HG03520 (cell line): ENCODE measurements around the gene SCAMP4.
"Not testable (repeated sequence)": the region's sequence is repeated elsewhere in the genome, so short reads cannot be mapped to it uniquely, and the experiment has no call there.

Experiments used
- ATAC-seq: cut with Tn5 transposase; IDR thresholded peaks from one replicate; pipeline ENCODE4 v1.9.1; 2021; ENCODE audit warnings: mild to moderate bottlenecking, moderate library complexity; ENCODE audit not compliant: unreplicated experiment

The SCAMP4 gene

GRCh38 chr19:1882089-1882785 is 23.0 kb upstream of the SCAMP4 start:
- no peak for ATAC-seq

DNA sequence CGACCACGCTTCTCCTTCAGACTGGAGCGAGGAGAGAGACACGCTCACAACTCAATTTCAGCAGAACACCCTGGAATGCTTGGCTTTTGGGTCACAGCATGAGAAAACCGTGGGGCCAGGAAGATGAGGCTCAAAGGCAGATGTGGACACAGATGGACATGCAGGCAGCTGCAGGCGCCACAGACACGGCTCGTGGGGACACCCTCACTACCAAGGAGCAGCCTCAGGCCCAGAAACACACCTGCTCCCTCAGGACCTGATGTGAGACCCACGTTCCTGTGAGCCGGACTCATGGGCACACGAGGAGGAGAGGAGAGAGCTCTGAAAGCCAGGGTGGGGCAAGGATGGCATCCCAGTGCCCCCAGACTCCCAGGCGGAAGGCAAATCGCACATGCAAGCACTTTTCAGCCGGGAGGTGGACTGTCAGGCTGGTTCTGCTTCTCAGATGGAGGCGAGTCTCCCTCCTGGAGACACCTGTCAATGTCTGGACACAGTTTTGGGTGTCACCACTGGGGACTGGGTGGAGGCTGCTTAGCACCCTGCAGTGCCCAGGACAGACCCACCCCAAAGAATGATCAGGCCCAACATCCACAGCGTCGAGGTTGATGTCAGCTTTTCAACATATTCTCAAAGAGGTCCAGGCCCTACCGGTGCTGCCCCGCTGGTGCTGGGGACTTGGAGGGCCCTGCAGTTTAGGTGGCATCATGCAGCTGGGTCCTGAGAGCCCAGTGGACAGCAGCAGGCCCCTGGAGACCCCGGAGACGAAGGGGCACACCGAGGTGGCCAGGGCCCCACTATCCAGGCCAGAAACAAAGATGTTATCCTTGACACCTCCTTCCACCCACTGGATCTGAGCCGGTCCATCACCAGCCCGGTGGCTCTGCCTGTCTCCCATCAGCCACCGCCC is 22.2 kb upstream of the SCAMP4 start:
- no peak for ATAC-seq

DNA sequence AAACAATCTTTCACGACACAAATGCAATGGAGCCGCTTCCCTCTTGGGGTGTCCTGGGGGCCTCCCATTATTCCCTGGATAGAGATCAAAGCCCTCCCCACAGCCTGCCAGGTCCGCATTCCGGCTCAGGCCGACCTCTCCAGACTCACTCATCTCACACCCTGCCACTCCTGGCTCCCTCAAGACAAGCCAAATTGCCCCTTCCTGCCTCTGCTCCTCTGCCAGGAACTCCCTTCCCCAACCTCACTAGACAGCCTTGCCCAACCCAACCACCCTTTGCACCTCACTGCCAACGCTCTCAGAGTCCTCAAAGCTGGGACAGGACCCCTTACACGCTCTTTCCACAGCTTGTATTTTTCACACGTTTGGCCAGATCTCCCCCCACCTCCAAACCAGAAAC is 21.4 kb upstream of the SCAMP4 start:
- no peak for ATAC-seq

DNA sequence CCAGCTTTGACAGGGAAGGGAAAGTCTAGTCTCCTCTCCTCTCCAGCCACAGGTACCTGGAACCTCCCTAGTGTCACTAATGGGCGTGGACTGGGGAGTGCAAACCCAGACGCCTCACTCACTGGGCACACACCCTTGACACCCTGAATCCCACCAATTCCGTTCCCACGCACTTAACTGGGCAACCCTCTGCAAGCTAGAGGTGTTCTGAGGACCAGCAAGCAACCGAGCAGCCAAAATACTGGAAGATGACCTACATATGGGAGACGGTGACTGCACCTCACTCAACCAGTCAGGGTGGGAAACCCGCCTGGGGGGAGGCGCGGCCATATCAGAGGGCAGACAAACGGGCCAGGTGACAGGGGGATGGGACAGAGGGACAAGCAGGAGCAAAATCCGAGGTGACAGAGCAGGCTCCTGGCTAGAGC is 20.9 kb upstream of the SCAMP4 start:
- ATAC-seq: no peak

DNA sequence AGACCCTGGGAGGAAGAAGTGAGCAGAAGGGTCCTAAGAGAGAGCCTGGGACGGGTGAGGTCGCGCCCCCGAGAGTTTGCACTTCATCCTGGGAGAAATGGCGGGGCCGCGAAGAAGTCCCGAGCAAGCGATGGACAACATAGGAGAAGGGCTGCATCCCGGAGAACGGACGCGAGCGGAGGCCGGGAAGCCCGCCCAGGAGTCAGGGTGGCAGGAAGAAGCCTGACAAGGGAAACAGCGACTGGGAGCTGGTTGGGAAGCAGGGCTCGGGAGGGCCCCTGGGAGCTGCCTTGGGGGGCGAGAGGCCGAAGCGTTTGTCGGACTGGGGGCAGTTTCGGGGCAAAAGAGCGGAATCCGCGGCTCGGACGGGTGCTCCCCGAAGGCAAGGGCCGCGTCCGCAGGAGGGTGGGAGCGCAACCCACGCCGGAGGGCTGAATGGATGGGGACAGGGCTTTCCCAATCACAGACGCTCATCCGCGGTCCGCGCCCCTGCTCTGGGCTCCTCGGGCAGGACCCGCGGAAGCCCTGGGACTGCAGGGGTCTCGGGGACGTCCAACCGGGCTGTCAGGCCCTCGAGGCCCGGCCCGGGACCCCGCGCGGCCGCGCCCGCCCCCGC is 20.4 kb upstream of the SCAMP4 start:
- ATAC-seq: peak; percentile 21

DNA sequence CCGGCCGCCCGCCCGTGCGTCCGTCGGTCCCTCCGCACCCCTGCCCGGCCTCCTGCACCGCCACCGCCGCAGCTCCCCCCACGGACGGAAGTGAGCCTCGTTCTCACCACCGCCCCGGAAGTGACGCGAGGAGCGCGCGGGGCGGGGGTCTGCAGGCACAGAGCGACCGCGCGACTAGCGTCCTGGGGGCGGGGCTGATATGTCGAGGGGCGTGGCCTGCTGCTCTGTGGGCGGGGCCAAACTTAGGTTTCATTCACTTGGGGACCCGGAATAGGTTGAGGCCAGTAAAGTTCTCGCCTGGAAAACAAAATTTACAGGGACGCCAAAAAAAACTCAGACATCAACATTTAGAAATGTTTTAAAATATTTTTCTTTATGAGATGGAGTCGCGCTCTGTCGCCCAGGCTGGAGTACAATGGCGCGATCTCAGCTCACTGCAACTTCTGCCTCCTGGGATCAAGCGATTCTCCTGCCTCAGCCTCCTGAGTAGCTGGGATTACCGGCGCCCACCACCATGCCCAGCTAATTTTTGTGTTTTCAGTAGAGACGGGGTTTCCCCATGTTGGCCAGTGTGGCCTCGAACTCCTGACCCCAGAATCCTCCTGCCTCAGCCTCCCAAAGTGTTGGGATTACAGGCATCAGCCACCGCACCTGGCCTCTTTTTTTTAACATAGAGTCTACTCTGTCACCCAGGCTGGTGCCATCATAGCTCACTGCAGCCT is 19.6 kb upstream of the SCAMP4 start, which contains the start of gene ABHD17A:
ABHD17A (minus strand) TSS at position 99 of the 722 bp plus-strand sequence. CDS start 3,930 bp downstream, outside the sequence.
- ATAC-seq: peak; percentile 68

- not testable (repeated sequence) for ATAC-seq
These were observed 18.8 kb upstream of the SCAMP4 start for GRCh38 chr19:1886360-1886759.

DNA sequence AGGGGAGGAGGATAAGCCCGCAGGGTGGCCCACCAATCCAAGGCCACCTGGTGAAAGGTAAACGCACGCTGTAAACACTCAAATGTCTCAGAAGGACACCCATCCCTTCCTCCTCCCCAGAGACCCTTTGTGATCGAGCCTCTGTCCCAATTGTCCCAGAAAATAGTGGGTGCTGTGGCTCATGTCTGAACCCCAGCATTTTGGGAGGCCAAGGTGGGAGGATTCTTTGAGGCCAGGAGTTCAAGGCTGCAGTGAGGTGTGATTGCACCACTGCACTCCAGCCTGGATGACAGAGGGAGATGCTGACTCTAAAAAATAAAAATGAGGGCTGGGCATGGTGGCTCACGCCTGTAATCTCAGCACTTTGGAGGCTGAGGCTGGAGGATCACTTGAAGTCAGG is 16.8 kb upstream of the SCAMP4 start:
- ATAC-seq: no peak

DNA sequence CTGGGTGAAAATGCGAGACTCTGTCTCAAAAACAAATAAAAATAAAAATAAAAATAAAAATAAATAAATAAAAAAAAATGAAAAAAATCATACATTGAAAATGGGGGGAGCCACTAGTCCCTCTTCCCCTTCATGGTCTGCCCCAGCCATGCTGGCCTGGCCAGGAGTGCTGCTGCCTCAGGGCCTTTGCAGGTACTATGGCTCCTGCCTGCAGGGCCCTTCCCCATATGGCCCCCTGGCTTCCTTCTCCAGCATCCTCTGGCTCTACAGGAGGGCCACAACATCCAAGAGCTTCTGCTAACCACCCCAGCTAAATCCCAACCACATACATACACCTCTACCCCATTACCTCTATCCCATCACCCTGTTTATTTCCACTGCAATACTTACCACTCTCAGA is 15.3 kb upstream of the SCAMP4 start:
- no peak for ATAC-seq

DNA sequence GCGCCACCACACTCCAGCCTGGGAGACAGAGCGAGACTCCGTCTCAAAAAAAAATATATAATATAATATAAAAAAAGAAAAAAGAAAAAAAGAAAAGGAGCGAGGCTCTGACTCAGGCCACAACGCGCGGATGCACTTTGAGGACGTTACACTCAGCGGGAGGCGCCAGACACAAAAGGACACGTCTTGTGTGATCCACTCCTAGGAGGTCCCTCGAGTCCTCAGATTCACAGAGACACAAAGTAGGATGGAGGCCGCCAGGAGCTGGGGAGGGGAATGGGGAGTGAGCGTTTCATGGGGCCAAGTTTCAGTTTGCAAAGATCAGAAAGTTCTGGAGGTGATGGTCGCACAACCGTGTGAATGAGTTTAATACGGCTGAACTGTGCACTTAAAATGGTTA is 11.4 kb upstream of the SCAMP4 start:
- no peak for ATAC-seq

DNA sequence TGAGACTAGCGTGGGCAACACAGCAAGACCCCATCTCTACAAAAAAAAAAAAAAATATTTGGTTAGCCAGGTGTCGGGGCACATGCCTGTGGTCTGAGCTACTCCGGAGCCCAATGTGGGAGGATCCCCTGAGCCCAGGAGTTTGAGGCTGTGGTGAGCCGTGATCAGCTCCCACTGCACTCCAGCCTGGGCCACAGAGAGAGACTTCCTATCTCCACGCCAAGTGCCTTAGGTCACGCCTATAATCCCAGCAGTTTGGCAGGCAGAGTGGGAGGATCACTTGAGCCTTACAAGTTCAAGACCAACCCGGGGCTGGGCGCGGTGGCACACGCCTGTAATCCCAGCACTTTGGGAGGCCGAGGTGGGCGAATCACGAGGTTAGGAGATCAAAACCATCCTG is 8.7 kb upstream of the SCAMP4 start:
- no peak for ATAC-seq

GRCh38 chr19:1901940-1902404 is 3.2 kb upstream of the SCAMP4 start:
- ATAC-seq: no peak

DNA sequence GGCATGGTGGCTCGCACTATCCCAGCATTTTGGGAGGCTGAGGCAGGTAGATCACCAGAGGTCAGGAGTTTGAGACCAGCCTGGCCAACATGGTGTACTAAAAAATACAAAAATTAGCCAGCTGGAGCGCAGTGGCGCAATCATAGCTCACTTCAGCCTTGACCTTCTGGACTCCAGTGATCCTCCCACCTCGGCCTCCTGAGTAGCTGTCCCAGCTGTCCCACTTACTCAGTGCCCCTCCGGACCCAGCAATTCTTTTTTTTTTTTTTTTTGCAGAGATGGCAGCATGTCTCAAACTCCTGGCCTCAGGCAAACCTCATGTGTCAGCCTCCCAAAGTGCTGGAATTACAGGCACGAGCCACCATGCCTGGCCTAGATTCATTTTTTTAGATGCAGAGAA is 2.3 kb upstream of the SCAMP4 start:
- no peak for ATAC-seq

DNA sequence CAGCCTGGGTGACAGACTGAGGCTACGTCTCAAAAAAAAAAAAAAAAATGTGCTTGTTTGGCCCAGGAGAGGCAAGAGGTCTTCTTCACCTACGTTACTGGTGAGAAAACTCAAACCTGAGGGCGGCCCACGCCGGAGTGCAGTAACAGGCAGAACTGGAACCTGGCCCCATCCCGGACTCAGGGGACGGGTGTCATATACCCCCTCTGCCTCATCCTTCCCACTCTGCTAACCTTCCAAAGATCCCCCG is 414 bp upstream of the SCAMP4 start:
- no peak for ATAC-seq

DNA sequence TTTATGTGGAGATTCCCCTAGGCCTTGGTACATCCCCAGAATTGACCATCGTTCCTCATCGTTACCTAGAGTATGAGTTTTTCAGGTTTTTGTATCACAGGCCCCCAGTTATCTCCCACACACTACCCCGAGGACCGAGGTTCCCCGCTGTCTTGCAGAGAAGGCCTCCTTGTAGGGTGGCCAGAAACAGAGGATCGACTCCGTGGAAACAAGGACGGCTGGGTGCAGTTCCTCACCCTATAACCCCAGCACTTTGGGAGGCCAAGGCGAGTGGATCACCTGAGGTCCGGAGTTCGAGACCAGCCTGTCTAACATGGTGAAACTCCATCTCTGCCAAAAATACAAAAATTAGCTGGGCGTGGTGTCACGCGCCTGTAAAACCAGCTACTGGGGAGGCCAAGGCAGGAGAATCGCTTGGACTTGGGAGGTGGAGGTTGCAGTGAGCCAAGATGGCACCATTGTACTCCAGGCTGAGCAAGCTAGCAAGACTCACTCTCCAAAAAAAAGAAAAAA is 720 bp downstream of the SCAMP4 start:
- no peak for ATAC-seq

DNA sequence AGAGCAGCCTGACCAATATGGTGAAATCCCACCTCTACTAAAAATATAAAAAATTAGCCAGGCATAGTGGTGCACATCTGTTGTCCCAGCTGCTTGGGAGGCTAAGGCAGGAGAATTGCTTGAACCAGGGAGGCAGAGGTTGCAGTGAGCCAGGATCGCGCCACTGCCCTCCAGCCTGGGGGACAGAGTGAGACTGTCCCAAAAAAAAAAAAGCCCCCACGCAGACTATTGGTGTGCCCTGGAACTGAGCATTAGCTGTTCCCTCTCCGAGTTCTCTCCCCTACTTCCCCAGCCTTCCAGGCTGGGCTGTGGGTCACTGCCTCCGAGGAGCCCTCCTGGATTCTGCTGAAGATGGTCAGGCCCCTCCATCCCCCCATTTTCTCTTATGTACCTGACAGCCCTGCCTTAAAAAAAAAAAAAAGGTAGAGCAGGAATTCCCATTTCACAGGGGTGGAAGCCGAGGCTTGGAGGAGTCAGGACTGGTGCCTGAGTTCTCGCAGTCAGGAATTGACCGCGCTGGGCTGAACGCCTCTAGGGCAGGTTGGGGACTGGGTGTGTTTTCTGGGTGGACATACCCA is 1.9 kb downstream of the SCAMP4 start:
- ATAC-seq: no peak

- no peak for ATAC-seq
These were observed 2.6 kb downstream of the SCAMP4 start for GRCh38 chr19:1907563-1908363.

- no peak for ATAC-seq
These were observed 3.1 kb downstream of the SCAMP4 start for GRCh38 chr19:1908364-1908678.

DNA sequence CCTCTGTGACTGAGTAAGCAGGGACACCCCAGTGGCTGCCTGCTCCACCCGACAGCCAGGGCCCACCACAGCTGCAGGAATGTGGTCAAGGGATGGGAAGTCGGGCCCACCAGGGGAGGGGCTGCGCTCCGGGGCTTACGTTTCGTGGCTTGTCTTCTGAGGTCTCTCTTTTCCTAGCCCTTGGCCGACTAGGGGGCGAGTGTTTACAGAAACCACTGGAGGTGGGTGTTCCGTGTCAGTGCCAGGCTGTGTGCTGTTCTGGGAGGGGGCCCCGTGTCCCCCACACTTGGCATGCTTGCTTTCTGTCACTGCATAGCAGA is 4.5 kb downstream of the SCAMP4 start:
- ATAC-seq: no peak

- no peak for ATAC-seq
These were observed 5.0 kb downstream of the SCAMP4 start for GRCh38 chr19:1910177-1910576.
